Left forelimb (tissue), 1 donor: ENCODE measurements around the gene SWSAP1.
A peak's percentile ranks its signal among the peaks of the same experiment; 100 is the strongest.
"Not testable (repeated sequence)": the region's sequence is repeated elsewhere in the genome, so short reads cannot be mapped to it uniquely, and the experiment has no call there.

Experiments used
- DNase-seq: peaks from one replicate; pipeline ENCODE4 v3.0.0-alpha.2; 2018; ENCODE audit warnings: low spot score

The SWSAP1 gene

GRCh38 chr19:11374433-11375142, at the start of gene SWSAP1:
Gene SWSAP1 (plus strand): TSS chr19:11374666. CDS start chr19:11374681, 15 bp downstream.
- peak; percentile 98 for DNase-seq

DNA sequence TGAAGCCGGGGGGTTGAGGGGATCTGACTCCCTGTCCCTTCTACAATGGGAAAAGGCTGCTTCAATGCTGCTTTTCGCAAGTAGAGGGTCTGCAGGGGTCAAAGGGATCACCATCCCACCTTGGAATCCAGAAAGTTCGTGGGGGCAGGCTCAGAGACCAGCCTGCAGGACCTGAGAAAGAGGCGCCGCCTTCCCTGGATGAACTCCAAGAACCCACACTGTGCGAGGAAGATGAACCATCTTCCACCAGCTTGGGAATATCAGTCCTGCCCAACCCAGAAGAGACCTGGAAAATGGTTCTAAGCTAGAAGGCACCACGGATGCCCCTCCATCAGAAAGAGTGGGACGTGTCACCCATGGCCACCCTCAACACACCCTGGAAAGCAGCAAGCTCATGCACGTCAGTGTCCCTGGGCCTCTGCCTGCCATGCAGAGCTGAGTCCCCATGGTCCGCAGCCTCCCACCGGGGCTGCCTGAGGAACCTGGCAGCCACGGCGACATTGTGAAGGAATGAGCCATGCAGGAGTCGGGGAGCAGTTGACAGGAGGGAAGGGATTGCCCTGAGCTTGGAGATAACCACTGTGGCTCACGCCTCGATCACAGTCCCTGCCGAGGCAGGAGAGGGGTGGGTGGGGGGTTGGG, 49.6 kb upstream of the SWSAP1 start:
- no peak for DNase-seq

GRCh38 chr19:11325544-11325943, 48.9 kb upstream of the SWSAP1 start:
- DNase-seq: no peak

GRCh38 chr19:11330127-11330526, 44.3 kb upstream of the SWSAP1 start:
- no peak for DNase-seq

- DNase-seq: no peak
Measured at GRCh38 chr19:11331502-11331901, 43.0 kb upstream of the SWSAP1 start.

- no peak for DNase-seq
Measured at GRCh38 chr19:11332822-11333221, 41.6 kb upstream of the SWSAP1 start.

DNA sequence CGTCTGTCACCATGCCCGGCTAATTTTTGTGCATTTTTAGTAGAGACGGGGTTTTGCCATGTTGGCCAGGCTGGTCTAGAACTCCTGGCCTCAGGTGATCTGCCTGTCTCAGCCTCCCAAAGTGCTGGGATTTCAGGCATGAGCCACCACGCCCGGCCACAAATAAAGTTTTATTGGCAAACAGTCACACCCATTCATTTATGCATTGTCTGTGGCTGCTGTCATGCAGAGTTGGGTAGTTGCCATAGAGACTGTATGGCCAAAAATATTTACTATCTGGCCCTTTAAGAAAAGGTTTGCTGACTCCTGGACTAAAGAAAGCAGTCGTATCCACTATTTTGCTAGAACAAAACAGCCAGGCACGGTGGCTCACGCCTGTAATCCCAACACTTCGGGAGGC, 40.6 kb upstream of the SWSAP1 start:
- not testable (repeated sequence) for DNase-seq

GRCh38 chr19:11335449-11336146, 38.9 kb upstream of the SWSAP1 start:
- DNase-seq: no peak

- DNase-seq: no peak
Measured at GRCh38 chr19:11337080-11337479, 37.4 kb upstream of the SWSAP1 start.

DNA sequence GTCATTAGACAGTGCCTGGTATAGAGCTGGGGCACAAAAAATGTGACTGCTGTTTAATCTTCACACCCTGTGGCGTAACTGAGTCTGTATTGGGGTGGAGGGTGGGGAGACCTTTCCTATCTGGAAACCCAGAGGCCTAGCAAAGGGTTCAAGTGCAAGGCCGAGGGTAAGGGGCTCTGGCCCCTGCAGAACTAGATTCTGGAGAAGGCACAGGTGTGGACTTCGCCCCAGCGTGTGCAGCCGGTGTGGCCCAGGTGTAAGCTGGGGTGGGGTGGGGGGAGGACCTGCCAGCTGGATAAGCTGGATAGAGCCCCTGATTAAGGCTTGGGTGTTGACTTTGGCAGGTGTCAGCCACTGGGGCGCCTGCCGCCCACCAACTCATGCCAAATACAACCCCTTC, 36.3 kb upstream of the SWSAP1 start:
- DNase-seq: no peak

DNA sequence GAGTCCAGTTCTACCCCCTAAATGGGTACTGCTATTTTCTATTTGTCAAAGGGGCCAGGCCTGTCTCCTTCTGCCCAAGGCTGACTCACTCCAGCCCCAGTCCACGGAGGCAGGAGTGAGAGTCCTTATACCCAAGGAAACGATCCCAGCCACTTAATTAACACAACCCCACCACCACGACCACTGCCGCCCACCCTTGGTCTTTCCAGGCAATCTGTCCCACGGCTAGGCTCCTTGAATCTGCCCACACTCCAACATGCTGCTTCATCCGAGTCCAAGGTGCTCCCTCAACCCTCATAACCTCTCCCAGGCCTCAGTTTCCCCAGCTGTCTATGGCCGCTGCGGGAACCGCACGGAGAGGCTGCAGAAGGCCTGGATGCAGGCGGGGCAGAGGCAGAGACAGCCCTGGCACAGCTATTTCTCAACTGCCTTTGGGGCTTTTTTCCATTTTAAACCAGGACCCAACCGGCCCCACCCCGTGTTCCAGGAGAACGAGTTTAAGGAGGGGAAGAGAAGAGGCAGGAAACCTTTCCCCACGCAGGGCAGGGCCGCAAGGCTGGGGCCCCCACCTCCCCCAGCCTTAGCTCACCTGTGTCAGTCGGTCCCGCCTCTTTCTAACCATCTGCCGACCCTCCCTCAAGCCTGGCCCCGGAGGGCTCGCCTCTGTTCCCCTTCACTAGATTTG, 35.8 kb upstream of the SWSAP1 start:
- no peak for DNase-seq

DNA sequence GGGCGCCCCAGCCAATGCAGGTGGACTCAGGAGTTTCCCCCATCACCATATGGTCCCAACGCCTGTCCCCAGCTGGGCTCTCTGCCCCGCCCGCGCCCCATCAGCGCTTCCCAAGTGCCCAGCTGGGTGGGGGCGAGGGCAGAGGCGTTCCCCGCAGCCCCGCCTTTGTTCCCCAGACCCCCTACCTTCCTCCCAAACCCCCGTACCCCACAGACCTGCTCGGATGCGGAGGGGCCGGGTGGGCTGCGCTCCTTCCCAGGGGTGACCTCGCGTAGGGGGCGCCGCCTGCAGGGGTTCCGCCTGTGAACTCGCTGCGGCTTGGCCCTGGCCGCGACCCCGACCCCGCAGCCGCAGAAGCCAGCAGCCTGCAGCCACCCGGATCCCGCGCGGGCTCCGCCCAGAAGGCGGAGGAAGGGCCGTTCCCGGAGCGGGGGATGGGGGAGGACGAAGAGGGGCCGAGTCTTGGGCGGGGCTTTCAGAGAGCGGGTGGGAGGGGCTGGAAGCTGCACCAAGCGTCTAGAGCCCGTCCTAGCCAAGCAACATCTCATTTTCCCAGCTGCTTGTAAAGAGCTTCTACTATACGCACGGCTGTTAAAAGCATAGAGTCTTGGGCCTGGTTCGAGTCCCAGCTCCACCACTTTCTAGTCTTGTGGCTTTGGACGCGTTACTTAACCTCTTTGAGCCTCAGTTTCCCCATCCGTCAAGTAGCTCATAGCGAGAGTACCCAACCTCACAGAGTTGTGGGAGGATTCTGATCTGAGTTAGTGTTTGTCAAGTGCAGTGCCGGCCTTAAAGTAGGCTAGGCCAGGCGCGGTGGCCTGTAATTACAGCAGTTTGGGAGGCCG, 35.0 kb upstream of the SWSAP1 start, which contains the start of gene RAB3D:
RAB3D (minus strand) TSS at position 404 of the 845 bp plus-strand sequence. CDS start 2,258 bp downstream, outside the sequence.
- peak; percentile 95 for DNase-seq

DNA sequence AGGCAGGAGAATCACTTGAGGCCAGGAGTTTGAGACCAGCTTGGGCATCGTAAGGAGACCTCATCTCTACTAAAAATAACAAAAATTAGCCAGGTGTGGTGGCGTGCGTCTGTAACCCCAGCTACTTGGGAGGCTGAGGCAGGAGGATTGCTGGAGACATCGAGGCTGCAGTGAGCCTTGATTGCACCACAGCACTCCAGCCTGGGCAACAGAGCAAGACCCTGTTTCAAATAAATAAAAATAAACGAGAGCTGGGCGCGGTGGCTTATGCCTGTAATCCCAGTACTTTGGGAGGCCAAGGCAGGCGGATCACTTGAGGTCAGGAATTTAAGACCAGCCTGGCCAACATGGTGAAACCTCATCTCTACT, 34.4 kb upstream of the SWSAP1 start:
- DNase-seq: not testable (repeated sequence)

DNA sequence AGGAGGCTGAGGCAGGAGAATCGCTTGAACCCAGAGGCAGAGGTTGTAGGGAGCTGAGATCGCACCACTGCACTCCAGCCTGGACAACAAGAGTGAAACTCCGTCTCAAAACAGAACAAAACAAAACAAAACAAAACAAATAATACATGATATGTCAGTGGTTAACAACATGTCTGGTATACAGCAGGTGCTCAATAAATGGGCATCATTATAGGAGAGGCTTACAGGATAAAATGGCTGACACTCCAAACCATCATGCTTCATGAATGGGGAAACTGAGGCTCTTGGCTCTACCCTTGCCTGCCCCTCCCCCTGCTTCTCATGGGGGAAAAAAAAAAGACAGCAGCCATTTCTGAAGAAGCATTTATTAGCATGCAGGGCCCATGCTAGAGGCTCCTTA, 32.0 kb upstream of the SWSAP1 start:
- no peak for DNase-seq

- DNase-seq: no peak
Measured at GRCh38 chr19:11345122-11345803, 29.2 kb upstream of the SWSAP1 start.

- DNase-seq: peak; percentile 96
Measured at GRCh38 chr19:11346104-11346940, 28.1 kb upstream of the SWSAP1 start, which contains the start of the genes CCDC159 and TMEM205. Gene CCDC159 (plus strand): TSS chr19:11346519. CDS start chr19:11346607, 88 bp downstream. Gene TMEM205 (minus strand): TSS chr19:11346268. CDS start chr19:11345619, 649 bp downstream.

- no peak for DNase-seq
Measured at GRCh38 chr19:11347546-11348039, 26.9 kb upstream of the SWSAP1 start.

DNA sequence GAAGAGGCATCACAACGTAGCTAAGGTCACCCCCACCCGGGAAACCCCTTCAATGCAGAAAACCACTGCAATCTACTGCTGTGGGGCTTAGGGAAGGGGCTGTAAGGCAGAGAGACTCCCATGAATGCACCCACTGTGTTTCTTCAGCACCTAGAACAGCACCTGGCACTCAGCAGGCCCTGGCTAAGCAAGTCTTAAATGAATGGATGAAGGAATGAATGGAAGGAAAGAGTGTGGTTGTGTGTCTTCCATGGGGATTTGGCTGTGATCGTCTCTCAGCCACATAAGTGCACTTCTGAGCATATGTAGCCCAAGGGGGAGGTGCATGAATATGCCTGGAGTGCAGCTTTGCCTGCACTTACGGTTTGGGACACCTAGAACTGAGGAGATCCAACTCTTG, 25.3 kb upstream of the SWSAP1 start:
- no peak for DNase-seq

GRCh38 chr19:11354102-11354501, 20.4 kb upstream of the SWSAP1 start:
- not testable (repeated sequence) for DNase-seq
